T-cell (primary cell): ENCODE data around the gene CROT. TPM values are rescaled to one million over a fixed set of nuclear protein-coding genes. Genes with fewer than 3 reads are reported as not detected.

Experiments
- ATAC-seq, 4 experiments: fragments of 200-7000 bp in 3 of 4; fragments of 150-1000 bp in 1 of 4; cut with Tn5 transposase; replicated peaks in 1 of 4; 1 replicate in 3 of 4; 2 replicates in 1 of 4; pipeline ENCODE4 v1.10.0; 2021; ENCODE audit warnings: moderate library complexity in 3 of 4, mild to moderate bottlenecking in 2 of 4, moderate number of reproducible peaks in 1 of 4
- CTCF ChIA-PET, 2 donors: fragments of 300-600 bp; sonication (Branson Sonifier 250); formaldehyde crosslinking; loops; one replicate each; lab custom pipeline; 2022; ENCODE audit warnings: antibody characterized with exemption in 2 of 2; lab: Charles Lee
- POLR2A ChIA-PET, 2 donors: fragments of 300-600 bp; sonication (Branson Sonifier 250); formaldehyde crosslinking; loops; one replicate each; lab custom pipeline; 2022; ENCODE audit warnings: antibody characterized with exemption in 2 of 2; lab: Charles Lee
- DNase-seq, 35 experiments: peaks; one replicate each; pipeline versions ENCODE4 v3.0.0 to v3.0.0-alpha.2; 2013 to 2023
- H3K27ac ChIP-seq: one replicate; pipeline ENCODE4 v1.5.1; 2013; ENCODE audit warnings: low read length
- H3K27me3 ChIP-seq, 2 experiments: replicated peaks in 1 of 2; 1 replicate in 1 of 2; 2 replicates in 1 of 2; pipeline versions ENCODE4 v1.6.1 to v1.7.0; 2013; ENCODE audit warnings: low read length in 1 of 2, mixed read lengths in 1 of 2; ENCODE audit not compliant: control insufficient read depth in 2 of 2, insufficient read depth in 2 of 2; ENCODE audit errors: extremely low read depth in 1 of 2
- H3K36me3 ChIP-seq, 2 donors: 1 replicate in 1 of 2; 2 replicates in 1 of 2; pipeline versions ENCODE4 v1.6.1 to v1.7.0; 2013; ENCODE audit warnings: low read length in 1 of 2; ENCODE audit not compliant: control insufficient read depth in 2 of 2, insufficient read depth in 1 of 2; ENCODE audit errors: extremely low read depth in 1 of 2
- H3K4me1 ChIP-seq, 2 experiments: 1 replicate in 1 of 2; 2 replicates in 1 of 2; pipeline versions ENCODE4 v1.6.1 to v1.7.0; 2013; ENCODE audit warnings: low read length in 2 of 2, mixed read lengths in 1 of 2; ENCODE audit not compliant: insufficient read depth in 2 of 2, control insufficient read depth in 1 of 2; ENCODE audit errors: extremely low read depth in 1 of 2
- H3K4me3 ChIP-seq, 2 donors: 1 replicate in 1 of 2; 2 replicates in 1 of 2; pipeline versions ENCODE4 v1.5.1 to v1.7.0; 2013; ENCODE audit warnings: mild to moderate bottlenecking in 2 of 2, low read length in 1 of 2, moderate library complexity in 1 of 2; ENCODE audit not compliant: control insufficient read depth in 1 of 2; ENCODE audit errors: extremely low read depth in 1 of 2
- H3K9me3 ChIP-seq: 2 replicates; pipeline ENCODE4 v1.7.0; 2013
- H3K27ac Mint-ChIP-seq, 2 donors: one replicate each; pipeline ENCODE4 v1.8.0; 2020 to 2021; ENCODE audit warnings: mild to moderate bottlenecking in 2 of 2, mixed read lengths in 2 of 2
- H3K27me3 Mint-ChIP-seq, 2 donors: one replicate each; pipeline ENCODE4 v1.8.0; 2021 to 2022; ENCODE audit warnings: mixed read lengths in 2 of 2
- H3K36me3 Mint-ChIP-seq: one replicate; pipeline ENCODE4 v1.8.0; 2021; ENCODE audit warnings: mixed read lengths
- H3K4me1 Mint-ChIP-seq, 3 donors: one replicate each; pipeline ENCODE4 v1.8.0; 2020 to 2022; ENCODE audit warnings: mixed read lengths in 3 of 3, mild to moderate bottlenecking in 1 of 3
- H3K4me3 Mint-ChIP-seq, 3 donors: one replicate each; pipeline ENCODE4 v1.8.0; 2020 to 2022; ENCODE audit warnings: mild to moderate bottlenecking in 3 of 3, mixed read lengths in 3 of 3, moderate library complexity in 3 of 3
- H3K9me3 Mint-ChIP-seq, 3 donors: one replicate each; pipeline ENCODE4 v1.8.0; 2020 to 2022; ENCODE audit warnings: mixed read lengths in 3 of 3
- WGBS: methylation state at CpG from one replicate; pipeline ENCODE4 v1.1.5; 2013; ENCODE audit warnings: missing lambda C conversion rate; ENCODE audit not compliant: insufficient coverage; 5-methylcytosine and 5-hydroxymethylcytosine counted together
- total RNA-seq, 35 experiments: library from RNA in 6 of 35; stranded (reverse) in 6 of 35; fragments of 120-200 nt in 1 of 35; gene quantifications; one replicate each; pipeline versions ENCODE4 v1.2.1 to v1.2.4 and lab custom pipeline; 2013 to 2026

Gene CROT
- total RNA-seq, 5 donors from 2014 or later (not counting 1 experiment from before 2014, with no cell fraction given): 8.5 to 17.2 (median 11.8) TPM

- Histone ChIP-seq H3K9me3 (no peaks in the 10 kb centered on the region), H3K27ac (no peak overlapping the region), H3K4me3 (no peak overlapping the region), H3K36me3 (no peaks in the 10 kb centered on the region), H3K27me3 (no peaks in the 10 kb centered on the region), H3K4me1 (no peaks in the 10 kb centered on the region)
- ATAC-seq (no peak), DNase-seq (no peak)
- no peaks in the 10 kb centered on the region for H3K4me1 Mint-ChIP-seq
- ChIA-PET POLR2A (no interaction called here), CTCF (no interaction called here)
- H3K27ac Mint-ChIP-seq: no peak overlapping the region
- H3K4me3 Mint-ChIP-seq: no peak overlapping the region
- H3K9me3 Mint-ChIP-seq: no peaks in the 10 kb centered on the region
- 45% methylated on average over 6 of the region's 7 CpGs for WGBS
- H3K27me3 Mint-ChIP-seq: peaks cover 11 to 23% of the 10 kb centered on the region in 2 donors
- no peaks in the 10 kb centered on the region for H3K36me3 Mint-ChIP-seq
Observed at GRCh38 chr7:87448388-87448787, 102.9 kb downstream of the CROT start.

Other genes with a start within 250 kb of the CROT start
- gene DMTF1, start 193.2 kb upstream of the CROT start, total RNA-seq: 100 to 1,000 TPM; 128 to 176 (median 136) TPM
- 100 to 1,000 TPM in 3 of 5 donors, 10 to 100 TPM in 2; 95.2 to 170 (median 108) TPM for gene TMEM243, start 125.9 kb upstream of the CROT start, total RNA-seq
- gene ABCB4, start 130.0 kb downstream of the CROT start, total RNA-seq: 1 to 10 TPM in 1 of 5 donors, under 1 TPM in 4; 0.12 to 2.0 (median 0.60) TPM